GM18511 (cell line): ENCODE results near the gene REG4.
"Not testable (repeated sequence)": the region's sequence is repeated elsewhere in the genome, so short reads cannot be mapped to it uniquely, and the experiment has no call there.

ENCODE experiments used
- ATAC-seq: cut with Tn5 transposase; IDR thresholded peaks from one replicate; pipeline ENCODE4 v1.9.1; 2021; ENCODE audit warnings: mild to moderate bottlenecking, moderate library complexity; ENCODE audit not compliant: unreplicated experiment

Gene REG4

DNA sequence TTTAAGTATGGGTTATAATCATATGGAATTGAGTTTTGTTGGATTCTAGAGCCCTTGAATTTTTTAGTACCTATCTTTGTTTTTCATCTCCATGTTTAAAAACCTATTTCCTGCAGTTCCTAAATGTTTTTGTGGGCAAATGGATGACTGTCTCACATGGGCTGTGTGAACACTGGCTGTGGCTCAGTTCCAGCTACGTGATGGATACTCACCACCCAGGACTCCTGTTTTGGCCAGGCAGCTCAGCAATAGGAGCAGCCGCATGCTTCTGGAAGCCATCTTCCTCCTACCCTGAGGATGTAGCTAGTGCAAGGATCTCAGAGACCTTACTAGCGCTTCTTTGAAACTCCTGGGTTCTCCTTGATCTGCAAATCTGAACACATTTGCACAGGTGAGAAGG lies 2.8 kb downstream of the REG4 start:
- ATAC-seq = no peak

GRCh38 chr1:119806489-119806888 lies 4.8 kb downstream of the REG4 start:
- no peak for ATAC-seq

DNA sequence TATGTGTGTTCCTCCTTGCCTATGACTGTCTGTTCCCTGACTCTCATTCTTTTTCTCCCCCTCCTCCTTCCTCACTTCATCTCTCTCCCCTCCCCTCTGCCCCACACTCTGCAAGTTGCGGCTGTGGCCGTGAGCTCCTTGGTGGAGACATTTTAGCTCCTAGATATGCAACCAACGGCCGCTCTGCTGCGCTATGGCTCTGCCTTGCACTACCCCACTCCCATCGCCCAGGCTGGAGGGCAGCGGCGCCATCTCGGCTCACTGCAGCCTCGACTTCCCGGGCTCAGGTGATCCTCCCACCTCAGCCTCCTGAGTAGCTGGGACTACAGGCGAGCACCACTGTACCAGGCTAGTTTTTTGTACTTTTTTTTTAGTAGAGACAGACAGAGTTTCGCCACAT lies 5.5 kb downstream of the REG4 start:
- no peak for ATAC-seq

DNA sequence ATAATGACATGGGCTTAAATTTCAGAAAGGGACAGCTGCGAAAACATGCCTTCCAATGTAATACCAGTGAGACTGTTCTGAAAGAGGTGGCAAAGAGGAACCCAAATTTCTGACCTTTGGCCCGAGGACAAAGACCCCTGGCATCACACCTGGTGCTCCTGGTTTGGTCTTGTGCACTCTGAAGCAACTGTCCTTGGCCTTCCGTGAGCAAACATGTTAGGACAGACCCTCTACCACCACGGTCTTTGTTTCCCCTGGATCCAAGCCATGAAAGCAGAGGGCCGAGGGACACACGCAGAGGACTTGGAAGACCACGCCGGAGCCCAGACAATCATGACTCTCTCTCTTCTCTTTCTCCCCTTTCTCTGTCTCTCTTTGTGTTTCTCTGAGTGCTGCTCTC lies 6.0 kb downstream of the REG4 start:
- no peak for ATAC-seq

- no peak for ATAC-seq
Measured at GRCh38 chr1:119799599-119800177, 11.6 kb downstream of the REG4 start.

DNA sequence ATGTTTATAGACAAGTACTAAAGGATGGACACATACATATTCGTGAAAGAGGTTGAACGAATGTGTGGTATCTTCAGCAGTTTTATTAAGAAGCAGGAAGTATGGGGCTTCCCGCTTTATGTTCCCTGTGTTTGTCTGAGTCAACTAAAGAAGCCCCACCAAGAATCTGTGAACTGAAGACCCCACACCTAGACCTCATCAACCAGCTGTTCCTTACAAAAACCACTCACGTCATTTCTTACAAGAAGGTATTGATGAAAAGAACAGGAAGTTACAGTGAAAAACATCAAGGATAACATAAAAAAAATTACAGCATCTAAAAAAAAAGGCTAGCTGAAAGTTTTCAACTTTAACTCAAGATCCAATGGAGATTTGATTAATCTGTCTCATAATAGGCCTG lies 12.3 kb downstream of the REG4 start:
- ATAC-seq = no peak

DNA sequence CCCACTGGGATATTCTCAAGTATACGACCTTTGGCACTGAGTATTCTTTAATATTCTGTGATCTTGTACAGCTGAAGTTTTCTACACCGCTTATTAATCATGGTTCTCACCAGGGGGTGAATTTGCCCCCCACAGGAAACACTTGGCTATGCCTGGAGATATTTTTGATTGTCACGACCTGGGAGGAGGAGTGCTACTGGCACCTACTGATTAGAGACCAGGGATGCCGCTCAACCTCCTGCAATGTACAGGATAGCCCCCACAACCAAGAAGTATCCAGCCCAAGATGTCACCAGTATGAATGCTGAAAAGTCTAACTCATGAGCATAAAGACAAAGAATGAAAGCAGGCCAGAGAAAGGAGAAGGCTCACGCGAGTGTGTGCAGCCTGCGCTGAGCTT lies 13.7 kb downstream of the REG4 start:
- no peak for ATAC-seq

DNA sequence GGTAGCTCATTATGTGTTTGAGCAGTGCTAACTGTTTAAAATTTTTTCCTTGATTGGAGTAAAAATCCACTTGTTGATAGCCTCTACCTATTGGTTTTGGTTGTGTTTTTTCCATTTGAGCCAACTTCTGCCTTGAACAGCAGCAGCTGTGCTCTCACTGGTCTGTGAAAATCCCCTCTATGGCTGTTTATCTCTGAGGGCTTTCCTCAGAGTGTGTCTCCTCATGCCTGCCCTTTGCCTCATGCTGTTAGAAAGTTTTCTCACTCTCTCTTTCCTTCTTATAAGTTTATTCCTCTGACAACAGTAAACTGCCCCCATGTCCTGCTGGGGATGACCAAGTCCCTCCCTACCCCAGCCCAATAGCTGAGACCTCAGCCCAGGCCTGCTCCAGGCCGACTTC lies 14.1 kb downstream of the REG4 start:
- no peak for ATAC-seq

- ATAC-seq = no peak
Measured at GRCh38 chr1:119795261-119796200, 15.7 kb downstream of the REG4 start.

DNA sequence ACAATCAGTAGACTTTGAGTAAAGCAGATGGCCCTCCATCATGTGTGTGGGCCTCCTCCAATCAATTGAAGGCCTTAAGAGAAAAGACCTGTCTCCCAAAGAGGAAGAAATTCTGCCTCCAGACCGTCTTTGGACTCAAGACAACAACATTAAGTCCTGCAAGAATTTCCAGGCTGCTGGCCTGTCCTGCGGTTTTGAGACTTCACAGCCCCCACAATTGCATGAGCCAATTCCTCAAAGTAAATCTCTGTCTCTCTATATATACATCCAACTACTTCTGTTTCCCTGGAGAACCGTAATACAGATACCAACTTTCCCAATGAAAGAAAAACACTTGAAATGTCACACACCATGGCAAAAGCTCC lies 16.4 kb downstream of the REG4 start:
- no peak for ATAC-seq

DNA sequence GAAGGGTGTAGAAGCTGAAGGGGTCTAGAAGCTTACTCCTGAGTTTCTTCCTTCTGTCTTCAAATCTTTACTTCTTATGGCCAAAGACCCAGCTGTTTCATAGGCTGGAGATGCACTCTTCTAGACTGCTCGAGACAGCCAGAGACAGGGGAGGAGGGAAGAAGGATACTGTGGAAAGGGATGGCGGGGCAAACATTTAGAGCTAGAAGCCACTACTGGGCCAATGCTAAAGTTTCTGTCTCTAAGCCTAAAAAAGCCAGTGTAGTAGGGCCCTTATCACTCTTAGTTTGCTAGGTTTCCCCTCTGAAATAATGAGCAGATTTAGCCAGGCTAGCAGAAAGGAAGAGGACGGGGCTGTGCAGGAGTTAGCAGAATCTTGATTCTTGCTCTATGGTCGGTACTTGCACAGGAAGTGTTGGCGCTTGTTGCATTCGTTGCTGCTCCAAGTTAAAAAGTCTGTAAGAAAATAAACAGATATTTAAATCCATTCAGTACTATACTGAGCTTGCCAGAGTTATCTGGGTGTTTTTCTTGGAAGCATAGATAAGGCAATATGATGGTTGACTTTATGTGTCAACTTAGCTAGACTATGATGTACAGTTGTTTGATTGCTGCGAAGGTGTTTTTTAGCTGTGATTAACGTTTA lies 16.9 kb downstream of the REG4 start:
- no peak for ATAC-seq

- ATAC-seq = no peak
Measured at GRCh38 chr1:119791377-119791776, 19.9 kb downstream of the REG4 start.

DNA sequence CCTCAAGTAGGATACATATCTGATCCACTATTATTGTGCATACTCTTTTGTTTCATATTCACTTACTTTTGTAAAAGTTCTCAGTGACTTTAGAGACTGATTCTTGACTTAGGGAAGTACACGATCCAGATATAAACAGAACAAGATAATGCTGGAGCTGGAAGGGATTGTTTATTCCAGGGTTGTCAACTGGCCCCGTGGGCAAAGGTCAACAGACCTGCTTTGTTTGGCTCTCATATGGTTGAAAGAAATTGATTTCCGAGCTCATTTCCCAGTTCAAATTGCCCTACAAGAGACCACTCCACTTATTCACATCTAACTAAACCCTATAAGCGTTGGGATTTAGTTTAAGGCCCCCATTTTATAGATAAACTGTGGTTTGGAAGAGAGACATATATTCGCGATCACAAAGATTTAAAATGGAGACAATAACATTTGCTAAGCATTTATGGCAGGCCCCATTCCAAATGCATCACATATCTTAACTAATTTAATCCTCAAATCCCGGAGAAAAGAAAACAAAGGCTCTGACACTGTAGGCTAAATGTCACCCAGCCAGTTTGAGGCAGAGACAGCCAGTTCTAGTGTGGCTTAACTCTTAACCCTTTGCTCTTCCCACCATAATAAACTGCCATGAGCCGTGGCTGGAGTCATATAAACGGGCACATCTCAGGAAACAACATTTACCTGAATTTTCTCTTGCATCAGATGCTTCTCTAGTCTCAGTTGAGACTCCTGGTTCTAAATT lies 20.6 kb downstream of the REG4 start:
- ATAC-seq = no peak

DNA sequence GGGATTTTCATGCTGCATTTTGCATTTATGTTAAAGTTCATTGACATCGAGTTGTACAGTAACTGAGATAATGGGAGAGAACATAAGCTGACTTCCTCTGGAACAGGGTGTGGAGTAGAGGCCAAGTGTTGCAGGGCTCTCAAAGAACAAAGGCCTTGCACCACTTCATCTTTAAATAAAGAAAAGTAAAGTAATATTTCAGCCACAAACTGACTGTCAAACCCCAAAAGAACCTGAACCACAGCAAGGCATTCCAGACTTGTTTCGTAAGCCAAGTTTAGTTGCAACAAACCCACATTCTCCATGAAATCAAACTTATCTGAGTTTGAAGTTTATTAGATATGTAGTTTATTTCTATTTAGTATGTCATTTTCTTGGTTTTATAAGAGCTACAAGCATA lies 23.5 kb downstream of the REG4 start:
- ATAC-seq = no peak

DNA sequence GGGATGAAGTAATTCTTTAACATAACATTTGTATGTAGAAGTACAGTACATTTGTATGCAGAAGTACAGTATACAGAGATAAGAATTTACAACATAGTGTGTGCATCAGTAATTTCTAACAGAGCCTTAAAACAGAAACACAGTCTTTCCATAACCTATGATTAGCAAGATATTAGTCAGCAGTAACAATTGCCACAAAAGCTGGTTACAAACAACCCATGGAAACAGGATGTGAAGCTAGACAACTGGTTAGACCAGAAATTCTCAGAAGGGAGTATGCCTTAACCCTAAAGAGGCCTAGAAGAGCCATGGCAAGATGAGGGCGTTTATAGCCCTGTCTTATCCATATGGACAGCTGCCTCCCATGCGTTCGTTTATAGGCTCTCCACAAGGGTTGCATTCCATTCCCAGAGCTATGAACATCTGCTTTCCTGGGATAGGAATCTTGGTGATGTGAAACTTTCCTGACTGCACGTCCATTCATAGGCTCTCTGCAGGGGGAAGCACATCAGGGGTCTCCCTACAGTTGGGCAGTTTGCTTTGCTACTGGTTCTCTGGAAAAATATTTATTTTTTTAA lies 24.7 kb downstream of the REG4 start:
- not testable (repeated sequence) for ATAC-seq

DNA sequence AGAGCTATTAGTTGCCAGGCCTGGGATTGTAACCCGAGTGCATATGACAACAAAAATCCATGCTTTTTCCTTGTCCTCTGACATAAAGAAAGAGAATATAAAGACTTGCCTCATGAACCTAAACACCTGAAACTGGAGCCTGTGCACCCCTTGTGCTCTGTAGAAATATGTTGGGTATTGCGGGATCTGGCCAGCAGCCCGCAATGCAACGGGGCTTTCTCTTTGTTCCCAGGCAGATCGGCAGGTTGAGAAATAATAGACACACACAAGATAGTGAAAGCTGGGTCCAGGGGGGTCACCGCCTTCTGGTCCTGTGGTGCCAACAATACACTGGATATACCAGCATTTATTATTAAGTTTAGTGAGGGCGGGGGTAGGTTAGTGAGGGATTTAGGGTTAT lies 25.2 kb downstream of the REG4 start:
- ATAC-seq = not testable (repeated sequence)

DNA sequence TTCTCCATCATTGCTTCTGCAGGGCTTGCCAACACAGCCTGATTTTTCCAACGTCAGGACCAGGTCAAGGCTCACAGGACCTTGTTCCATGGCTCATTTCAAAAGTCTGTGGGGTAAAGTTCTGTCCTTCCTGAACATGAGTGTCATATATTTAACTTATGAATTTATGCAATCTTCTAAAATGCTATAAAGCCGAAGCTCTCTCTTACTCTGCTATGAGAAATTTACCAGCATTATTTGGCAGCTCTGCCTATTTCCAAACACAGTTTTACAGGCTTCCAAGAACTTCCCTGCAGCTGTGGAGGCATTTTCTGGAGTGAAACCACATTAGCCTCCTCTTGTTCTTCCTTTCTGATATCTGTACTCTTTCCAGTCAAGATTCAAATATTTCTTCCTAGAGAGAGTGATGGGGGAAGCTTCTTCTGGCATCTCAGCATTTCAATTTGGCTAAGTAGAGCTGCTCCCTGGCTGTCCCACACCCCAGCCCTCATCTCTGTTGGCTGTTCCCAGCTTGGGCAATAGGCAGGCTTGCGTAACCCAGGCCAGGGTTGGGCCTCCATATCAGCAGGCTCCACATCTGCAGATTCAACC lies 27.0 kb downstream of the REG4 start:
- no peak for ATAC-seq

GRCh38 chr1:119783354-119784185 lies 27.7 kb downstream of the REG4 start:
- ATAC-seq = no peak

DNA sequence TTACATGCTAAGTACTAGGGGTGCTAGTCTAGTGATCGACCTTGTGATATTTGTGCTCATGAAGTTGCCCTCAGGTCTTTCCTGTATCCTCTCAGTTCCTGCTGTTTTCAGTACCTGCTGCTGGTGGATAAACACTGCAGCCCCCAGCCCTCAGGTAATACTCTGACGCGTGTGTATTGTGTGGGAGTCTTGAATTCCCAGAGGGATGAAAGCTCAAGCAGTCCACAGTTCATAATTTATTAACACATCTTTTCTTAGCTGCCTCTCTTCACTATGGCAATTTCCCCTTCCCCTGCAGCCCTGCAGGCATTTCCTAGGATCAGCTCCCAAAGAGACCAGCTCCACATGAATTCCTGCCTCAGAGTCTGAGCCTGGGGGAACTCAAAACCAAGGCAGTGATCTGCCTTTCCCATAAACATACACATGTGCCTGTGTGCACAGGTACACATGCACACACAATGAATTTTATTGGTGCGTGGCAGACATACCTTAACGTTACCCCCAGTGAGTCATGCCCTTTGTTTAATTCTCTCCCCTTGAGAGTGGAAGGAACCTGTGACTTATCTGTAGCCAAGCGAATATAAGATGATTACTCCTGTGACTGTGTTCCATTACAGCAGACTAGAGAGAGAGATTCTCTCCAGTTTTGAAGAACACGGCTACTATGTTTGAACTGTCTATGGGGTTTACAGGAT lies 28.5 kb downstream of the REG4 start:
- ATAC-seq = no peak
